HepG2 (cell line): Measurements from ENCODE around the gene P2RY8. TPM values are rescaled to one million over a fixed set of nuclear protein-coding genes. Genes with fewer than 3 reads are reported as not detected.

Experiments used
- ATAC-seq: fragments of 200-7000 bp; cut with Tn5 transposase; 3 replicates; pipeline ENCODE4 v1.9.1; 2020; ENCODE audit warnings: mild to moderate bottlenecking, moderate library complexity
- BruUV-seq: library from RNA; stranded (reverse); fragments of 400-500 nt; replicated peaks from 2 replicates; lab custom pipeline; 2021; lab: Mats Ljungman, UMichigan
- CTCF ChIA-PET: fragments of 300-600 bp; formaldehyde crosslinking; extraction: SDS; loops from one replicate; lab custom pipeline; 2021; ENCODE audit warnings: low total read pairs, inconsistent platforms, low intra/inter-chr PET ratio; lab: Yijun Ruan, JAX
- POLR2A ChIA-PET: fragments of 350-600 bp; sonication (Branson Sonifier 250); formaldehyde crosslinking; loops from one replicate; lab custom pipeline; 2020; ENCODE audit warnings: antibody characterized with exemption, inconsistent platforms; lab: Yijun Ruan, JAX
- DNase-seq: peaks from one replicate; pipeline ENCODE4 v3.0.0-alpha.2; 2015; ENCODE audit warnings: low spot score
- FAIRE-seq: peaks from 3 replicates; lab custom pipeline; 2011; peaks lifted over from hg19 to GRCh38; lab: Jason Lieb, UNC
- H2AFZ ChIP-seq: one replicate; pipeline ENCODE4 v1.6.1; 2011; ENCODE audit warnings: low read length, inconsistent platforms
- H3K27ac ChIP-seq: fragments of 300-600 bp; 3 replicates; pipeline ENCODE4 v1.8.0; 2011; ENCODE audit warnings: mixed run types, mild to moderate bottlenecking, mixed read lengths, low read length, inconsistent platforms; ENCODE audit not compliant: insufficient read depth; ENCODE audit errors: extremely low read length
- H3K27me3 ChIP-seq, 2 experiments: fragments of 200-600 bp in 1 of 2; 2 replicates in 1 of 2; 3 replicates in 1 of 2; pipeline versions ENCODE4 v1.6.0 to v1.8.0; 2011; ENCODE audit warnings: low read length in 2 of 2, mild to moderate bottlenecking in 2 of 2, moderate library complexity in 2 of 2, inconsistent platforms in 1 of 2; ENCODE audit not compliant: insufficient read depth in 2 of 2, control insufficient read depth in 1 of 2
- H3K36me3 ChIP-seq, 2 experiments: fragments of 200-600 bp in 1 of 2; replicated peaks in 1 of 2; 2 replicates in 1 of 2; 3 replicates in 1 of 2; pipeline versions ENCODE4 v1.5.1 to v1.8.0; 2011; ENCODE audit warnings: low read length in 2 of 2, inconsistent platforms in 1 of 2; ENCODE audit not compliant: insufficient read depth in 2 of 2, control insufficient read depth in 1 of 2
- H3K4me1 ChIP-seq: 2 replicates; pipeline ENCODE4 v1.5.1; 2012; ENCODE audit warnings: low read length, inconsistent platforms; ENCODE audit not compliant: insufficient read depth
- H3K4me2 ChIP-seq: 2 replicates; pipeline ENCODE4 v1.6.0; 2011; ENCODE audit warnings: low read depth, low read length, inconsistent platforms
- H3K4me3 ChIP-seq, 3 experiments: fragments of 200-600 bp in 1 of 3; sonication (generic), shearing (Covaris generic) in 1 of 3; replicated peaks in 1 of 3; 2 replicates each; pipeline ENCODE4 v1.5.1; 2011 to 2016; ENCODE audit warnings: low read length in 3 of 3, inconsistent platforms in 2 of 3, low read depth in 2 of 3, mild to moderate bottlenecking in 2 of 3, control low read depth in 1 of 3, mixed read lengths in 1 of 3; ENCODE audit not compliant: insufficient read depth in 1 of 3
- H3K79me2 ChIP-seq: one replicate; pipeline ENCODE4 v1.6.1; 2011; ENCODE audit warnings: low read length, inconsistent platforms; ENCODE audit not compliant: insufficient read depth
- H3K9ac ChIP-seq: 2 replicates; pipeline ENCODE4 v1.6.0; 2011; ENCODE audit warnings: mild to moderate bottlenecking, low read depth, low read length, inconsistent platforms; ENCODE audit not compliant: insufficient read depth
- H3K9me3 ChIP-seq: 2 replicates; pipeline ENCODE4 v1.5.1; 2012; ENCODE audit warnings: mild to moderate bottlenecking, low read length
- H4K20me1 ChIP-seq: 2 replicates; pipeline ENCODE4 v1.6.0; 2011; ENCODE audit warnings: inconsistent platforms, mild to moderate bottlenecking, low read length, moderate library complexity; ENCODE audit not compliant: insufficient read depth
- ARNTL ChIP-seq: sonication (generic); formaldehyde crosslinking; IDR thresholded peaks from 2 replicates; pipeline ENCODE4 v1.4.0; 2020; ENCODE audit warnings: mild to moderate bottlenecking, missing genetic modification reagents
- ETV6 ChIP-seq: sonication (generic); formaldehyde crosslinking; conservative IDR thresholded peaks from 2 replicates; pipeline ENCODE4 v1.4.0; 2020; ENCODE audit warnings: missing genetic modification reagents
- GABPA ChIP-seq, 2 experiments: IDR thresholded peaks; 2 replicates each; pipeline ENCODE4 v1.6.1; 2011 to 2016; ENCODE audit warnings: low read depth in 2 of 2, low read length in 1 of 2, missing biosample characterization in 1 of 2, missing genetic modification characterization in 1 of 2
- MXI1 ChIP-seq: IDR thresholded peaks from 3 replicates; pipeline ENCODE4 v1.6.1; 2012; ENCODE audit warnings: low read depth, low read length, inconsistent platforms, borderline replicate concordance
- SYNCRIP ChIP-seq: fragments of 200-400 bp; formaldehyde crosslinking; IDR thresholded peaks from 2 replicates; pipeline ENCODE4 v1.6.1; 2018; ENCODE audit warnings: mild to moderate bottlenecking, low read depth, low read length; ENCODE audit not compliant: insufficient read depth
- THAP9 ChIP-seq: sonication (generic); formaldehyde crosslinking; IDR thresholded peaks from 2 replicates; pipeline ENCODE4; 2020; ENCODE audit warnings: missing genetic modification reagents, mild to moderate bottlenecking, borderline replicate concordance
- ZBTB7B ChIP-seq: sonication (generic); formaldehyde crosslinking; IDR thresholded peaks from 2 replicates; pipeline ENCODE4 v1.4.0; 2020; ENCODE audit warnings: missing genetic modification reagents
- ZNF30 ChIP-seq: sonication (generic); formaldehyde crosslinking; IDR thresholded peaks from 2 replicates; pipeline ENCODE4 v1.5.0; 2020; ENCODE audit warnings: mild to moderate bottlenecking, missing genetic modification reagents
- ZNF468 ChIP-seq: sonication (generic); formaldehyde crosslinking; IDR thresholded peaks from 2 replicates; pipeline ENCODE4 v1.8.0; 2022; ENCODE audit warnings: mild to moderate bottlenecking, moderate library complexity, missing genetic modification reagents
- WGBS: methylation state at CpG from one replicate; pipeline ENCODE4 v1.1.6; 2017; ENCODE audit warnings: low lambda C conversion rate; 5-methylcytosine and 5-hydroxymethylcytosine counted together
- in situ Hi-C: cut with HindIII; loops from 2 replicates; pipeline ENCODE4 v1.10.0; 2017; ENCODE audit warnings: low pct_unique_long_range_greater_than_20kb; ENCODE audit not compliant: extremely low pct_ligation_motif_present
- intact Hi-C: fragments of 100-400 bp; cut with micrococcal nuclease; formaldehyde crosslinking; loops from one replicate; pipeline ENCODE4 v1.10.0; 2022; ENCODE audit not compliant: unreplicated experiment
- polyA plus RNA-seq, 8 experiments: library from polyadenylated mRNA; depleted of rRNA in 3 of 8; stranded (reverse) in 7 of 8; unstranded in 1 of 8; fragments of >200 nt; fragmentation: Illumina TruSeq in 4 of 8; extraction: Trizol in 4 of 8; gene quantifications; 2 replicates each; pipeline versions ENCODE4 v1.2.1 to v1.2.3, GENCODE V29; 2011 to 2016; ENCODE audit warnings: low read depth in 4 of 8, missing spikeins in 1 of 8, mixed read lengths in 1 of 8; ENCODE audit not compliant: insufficient read depth in 1 of 8
- total RNA-seq, 5 experiments: library from RNA; depleted of rRNA; stranded (reverse); fragments of >200 nt; fragmentation: Illumina TruSeq; extraction: Trizol; gene quantifications; 2 replicates each; pipeline ENCODE4 v1.2.3, GENCODE V29; 2016; ENCODE audit warnings: low read depth in 1 of 5

The P2RY8 gene
- total and polyA plus RNA-seq, 2 of the 13 experiments (the other 11 are each of a cell fraction or from before 2014, with no cell fraction given) = 1.0 to 1.3 TPM

- 92% methylated on average over 8 of the region's 20 CpGs for WGBS
- Histone ChIP-seq H3K27ac (no peak overlapping the region), H3K4me2 (no peak overlapping the region), H3K4me3 (no peak overlapping the region), H4K20me1 (no peaks in the 10 kb centered on the region), H3K79me2 (no peaks in the 10 kb centered on the region), H3K9me3 (no peaks in the 10 kb centered on the region), H2AFZ (no peak overlapping the region), H3K27me3 (no peaks in the 10 kb centered on the region), H3K9ac (no peak overlapping the region), H3K4me1 (no peaks in the 10 kb centered on the region), H3K36me3 (peaks cover 2 to 6% of the 10 kb centered on the region in 2 experiments; a peak in 3 of 5 replicates)
- ATAC-seq (peak; percentile 12; the same call in 2 of the 3 replicates), DNase-seq (no peak), FAIRE-seq (no peak)
- ChIA-PET CTCF (no interaction called here), POLR2A (no interaction called here)
- in situ Hi-C loops = no loop called here
- BruUV-seq = no TSS peak
- intact Hi-C loops = no loop called here
- TF ChIP-seq GABPA (IDR thresholded peaks at IDR 0.05; ENCODE audit: low read depth, low read length) = no peak
- no peak for TF ChIP-seq GABPA (CRISPR knock-in tag; IDR thresholded peaks at IDR 0.05; ENCODE audit: low read depth)
- TF ChIP-seq ZBTB7B (CRISPR knock-in tag) = no peak
- TF ChIP-seq THAP9 = no peak
- TF ChIP-seq SYNCRIP = no peak
- TF ChIP-seq ZNF468 (CRISPR knock-in tag) = no peak
- no peak for TF ChIP-seq ZNF30
- TF ChIP-seq MXI1 = no peak
- no peak for TF ChIP-seq ARNTL (CRISPR knock-in tag)
- no peak for TF ChIP-seq ETV6 (CRISPR knock-in tag)
These were observed 101.6 kb downstream of the P2RY8 start for GRCh38 chrX:1435241-1435895.
